Subcutaneous adipose tissue (tissue), 4 donors: ENCODE results near the gene CRYBG3. TPM values are rescaled to one million over a fixed set of nuclear protein-coding genes. Genes with fewer than 3 reads are reported as not detected.

ENCODE experiments used
- CTCF ChIP-seq: fragments of 450-650 bp; IDR thresholded peaks from one replicate; pipeline ENCODE4 v1.5.1; 2016; ENCODE audit warnings: low read depth, mild to moderate bottlenecking, control low read depth, antibody characterized with exemption, moderate library complexity
- total RNA-seq, 4 donors: library from RNA; depleted of rRNA; stranded (reverse); fragments of >200 nt; gene quantifications; one replicate each; pipeline ENCODE4 v1.1.0, GENCODE V29; 2016

The CRYBG3 gene
- total RNA-seq, 4 donors from 2014 or later, result 42.3 to 52.0 (median 47.7) TPM

GRCh38 chr3:97815149-97815917, 6.5 kb upstream of the CRYBG3 start:
- no peak for TF ChIP-seq CTCF

GRCh38 chr3:97816811-97817210, 5.0 kb upstream of the CRYBG3 start:
- TF ChIP-seq CTCF, result no peak

- TF ChIP-seq CTCF, result no peak
Observed at GRCh38 chr3:97817965-97818364, 3.8 kb upstream of the CRYBG3 start.

- no peak for TF ChIP-seq CTCF
Observed at GRCh38 chr3:97820780-97821179, 1.0 kb upstream of the CRYBG3 start.

GRCh38 chr3:97821287-97821773, 481 bp upstream of the CRYBG3 start:
- no peak for TF ChIP-seq CTCF

GRCh38 chr3:97822359-97822775, 556 bp downstream of the CRYBG3 start:
- TF ChIP-seq CTCF, result no peak

GRCh38 chr3:97823046-97824004, 1.5 kb downstream of the CRYBG3 start:
- TF ChIP-seq CTCF, result no peak
